GM18507 (cell line): Measurements from ENCODE around the gene ITGAE.

ENCODE experiments used
- DNase-seq: peaks from one replicate; pipeline ENCODE4 v3.0.0; 2011; ENCODE audit warnings: low read depth; ENCODE audit not compliant: insufficient read length; ENCODE audit errors: extremely low spot score
- FAIRE-seq: peaks from 2 replicates; lab custom pipeline; 2011; peaks lifted over from hg19 to GRCh38; lab: Jason Lieb, UNC

ITGAE gene

GRCh38 chr17:3682033-3682432 is 119.0 kb downstream of the ITGAE start:
- no peak for DNase-seq
- no peak for FAIRE-seq

- DNase-seq (no peak), FAIRE-seq (no peak)
Measured at GRCh38 chr17:3681565-3681964, 119.4 kb downstream of the ITGAE start.

- DNase-seq = no peak
- FAIRE-seq = no peak
Measured at GRCh38 chr17:3681057-3681456, 119.9 kb downstream of the ITGAE start.

GRCh38 chr17:3679531-3680126 is 121.4 kb downstream of the ITGAE start:
- FAIRE-seq = no peak
- DNase-seq = no peak

- FAIRE-seq (no peak), DNase-seq (no peak)
Measured at GRCh38 chr17:3678821-3679530, 122.0 kb downstream of the ITGAE start.

- no peak for DNase-seq
- no peak for FAIRE-seq
Measured at GRCh38 chr17:3678095-3678820, 122.7 kb downstream of the ITGAE start.

- FAIRE-seq = no peak
Measured at GRCh38 chr17:3675886-3676285, 125.1 kb downstream of the ITGAE start.

GRCh38 chr17:3672571-3672970 is 128.4 kb downstream of the ITGAE start:
- DNase-seq (no peak), FAIRE-seq (no peak)

More at GRCh38 chr17:3675886-3676285, 125.1 kb downstream of the ITGAE start:
- DNase-seq = no peak

- DNase-seq = no peak
- FAIRE-seq = no peak
Measured at GRCh38 chr17:3669548-3669947, 131.4 kb downstream of the ITGAE start.

GRCh38 chr17:3669085-3669347 is 132.0 kb downstream of the ITGAE start:
- FAIRE-seq = no peak
- DNase-seq = no peak

GRCh38 chr17:3668279-3669084 is 132.5 kb downstream of the ITGAE start, which contains the start of the genes EMC6 and TAX1BP3:
TSS of gene EMC6 (plus strand) at chr17:3668812. CDS start at chr17:3669147, 335 bp downstream.
TSS of gene TAX1BP3 (minus strand) at chr17:3668578. CDS start at chr17:3668526, 52 bp downstream.
- peak; percentile 99 for DNase-seq
- FAIRE-seq = peak; percentile 99

GRCh38 chr17:3667366-3668278 is 133.4 kb downstream of the ITGAE start:
- DNase-seq (no peak), FAIRE-seq (no peak)

GRCh38 chr17:3666516-3666915 is 134.5 kb downstream of the ITGAE start:
- FAIRE-seq = no peak

GRCh38 chr17:3665834-3666233 is 135.2 kb downstream of the ITGAE start:
- DNase-seq (no peak), FAIRE-seq (no peak)

More at GRCh38 chr17:3666516-3666915, 134.5 kb downstream of the ITGAE start:
- DNase-seq = no peak
